HG03457 (cell line): ENCODE data around the gene CACNA1C.

Experiments used
- ATAC-seq: cut with Tn5 transposase; IDR thresholded peaks from one replicate; pipeline ENCODE4 v1.9.1; 2021; ENCODE audit warnings: moderate number of reproducible peaks; ENCODE audit not compliant: unreplicated experiment

CACNA1C gene

GRCh38 chr12:2403221-2403976 lies 350.6 kb downstream of the CACNA1C start:
- ATAC-seq = no peak

GRCh38 chr12:2405039-2405438 lies 352.3 kb downstream of the CACNA1C start:
- ATAC-seq = no peak

DNA sequence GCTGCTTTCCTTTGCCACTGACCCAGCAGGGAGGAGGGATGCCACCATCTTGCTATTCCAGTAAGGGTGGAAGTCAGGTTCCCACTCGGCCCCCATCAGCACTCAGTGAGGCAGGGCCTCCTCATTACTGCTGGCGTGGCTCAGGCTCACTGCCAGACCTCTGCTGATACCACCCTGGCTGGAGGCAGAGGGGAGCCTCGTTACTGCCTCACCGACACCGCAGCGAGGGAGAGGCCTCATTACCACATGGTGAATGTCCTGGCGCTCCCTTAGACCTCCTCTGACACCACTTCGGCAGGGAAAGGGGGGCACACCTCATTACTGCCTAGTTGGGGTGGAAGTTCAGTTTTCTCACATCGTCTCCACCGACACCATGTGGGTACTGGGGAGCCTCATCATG lies 354.1 kb downstream of the CACNA1C start:
- no peak for ATAC-seq

GRCh38 chr12:2408262-2408661 lies 355.5 kb downstream of the CACNA1C start:
- no peak for ATAC-seq

DNA sequence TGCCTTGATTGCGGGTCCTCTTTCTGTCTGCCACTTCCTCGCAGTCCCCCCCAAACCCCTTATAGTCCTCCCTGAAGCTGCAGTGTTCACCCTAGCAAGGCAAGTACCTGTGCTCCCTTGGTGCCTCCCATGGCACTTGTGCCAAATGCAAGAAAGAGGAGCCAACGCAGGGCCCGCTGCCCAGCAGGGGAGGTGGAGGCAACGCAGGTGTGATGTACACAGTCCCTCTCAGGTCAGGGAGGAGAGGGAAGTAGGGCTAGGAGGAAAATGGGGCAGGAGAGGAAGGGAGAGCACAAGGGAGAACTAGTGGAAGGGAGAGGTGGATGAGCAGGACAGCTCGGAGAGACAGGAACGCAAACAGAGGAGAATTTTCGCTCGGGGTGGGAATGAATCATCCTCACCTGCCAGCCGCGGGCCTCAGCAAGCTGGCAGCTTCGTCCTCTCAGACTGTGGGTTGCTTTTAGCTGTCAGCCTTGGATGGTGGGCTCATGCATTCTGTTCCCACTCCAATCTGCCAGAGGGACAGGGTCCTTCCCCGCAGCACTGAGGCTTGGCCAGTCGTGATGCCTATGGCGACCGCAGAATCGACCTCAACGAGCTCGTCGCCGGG lies 357.0 kb downstream of the CACNA1C start:
- ATAC-seq = no peak

- ATAC-seq = no peak
Measured at GRCh38 chr12:2410496-2410895, 357.7 kb downstream of the CACNA1C start.

DNA sequence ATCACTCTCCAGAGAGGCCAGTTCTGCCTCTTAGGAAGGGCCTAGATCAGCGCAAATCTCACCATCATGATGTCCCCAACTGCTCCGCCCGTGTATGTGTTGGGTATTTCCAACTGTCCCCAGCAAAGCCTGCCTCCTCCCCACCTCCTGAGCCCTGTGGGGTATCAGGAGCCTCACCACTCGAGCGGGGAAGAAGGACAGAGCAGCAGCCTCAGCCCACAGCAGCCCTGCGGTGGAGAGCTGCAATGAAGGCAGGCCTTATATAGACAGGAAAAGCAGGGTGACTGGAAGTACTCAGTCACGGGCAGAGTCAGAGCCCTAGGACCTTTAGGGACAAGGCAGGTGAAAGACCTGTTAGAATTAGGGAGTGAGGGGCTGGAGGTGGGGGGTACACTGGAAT lies 358.2 kb downstream of the CACNA1C start:
- ATAC-seq = no peak

GRCh38 chr12:2411616-2412304 lies 359.0 kb downstream of the CACNA1C start:
- no peak for ATAC-seq

GRCh38 chr12:2412305-2412643 lies 359.5 kb downstream of the CACNA1C start:
- ATAC-seq = no peak

GRCh38 chr12:2413301-2413700 lies 360.5 kb downstream of the CACNA1C start:
- no peak for ATAC-seq

DNA sequence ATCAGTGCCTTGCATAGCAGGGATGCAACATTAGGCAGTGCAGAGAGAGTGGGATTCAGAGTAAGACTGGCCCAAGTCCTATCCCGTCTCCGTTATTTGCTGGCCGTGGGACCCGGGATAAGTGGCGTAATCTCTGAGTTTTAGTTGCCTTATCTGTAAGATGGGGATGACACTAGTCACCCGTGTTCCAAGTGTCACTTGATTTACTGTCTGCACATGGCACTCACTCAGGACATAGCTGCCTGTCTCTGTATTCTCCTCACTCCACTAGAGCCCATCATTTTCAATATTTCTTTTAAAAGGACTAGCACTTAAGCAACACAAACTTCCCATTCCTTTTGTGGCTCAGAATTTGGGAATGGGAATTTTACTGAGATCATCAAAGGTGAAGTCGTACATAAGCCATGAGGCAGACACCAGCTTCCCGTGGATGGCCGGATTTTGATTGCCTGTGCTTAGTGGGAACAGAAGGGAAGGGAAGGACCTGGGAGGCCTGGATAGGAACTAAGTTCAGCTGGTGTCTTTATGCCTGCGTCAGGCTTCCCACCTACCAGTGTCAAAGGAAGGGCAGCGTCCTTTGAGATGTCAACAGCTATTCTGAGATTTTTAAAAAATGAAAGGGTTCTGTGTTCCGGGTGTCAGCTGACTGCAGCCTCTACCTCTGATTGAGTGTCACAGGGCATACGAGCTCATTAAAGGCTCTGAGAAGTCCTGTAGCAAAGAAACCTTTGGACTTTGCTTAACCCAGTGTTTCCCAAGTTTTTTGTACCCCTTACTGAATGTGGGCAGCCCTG lies 361.4 kb downstream of the CACNA1C start:
- ATAC-seq = no peak

GRCh38 chr12:2414810-2415567 lies 362.2 kb downstream of the CACNA1C start:
- ATAC-seq = no peak

GRCh38 chr12:2415568-2415944 lies 362.8 kb downstream of the CACNA1C start:
- ATAC-seq = no peak

DNA sequence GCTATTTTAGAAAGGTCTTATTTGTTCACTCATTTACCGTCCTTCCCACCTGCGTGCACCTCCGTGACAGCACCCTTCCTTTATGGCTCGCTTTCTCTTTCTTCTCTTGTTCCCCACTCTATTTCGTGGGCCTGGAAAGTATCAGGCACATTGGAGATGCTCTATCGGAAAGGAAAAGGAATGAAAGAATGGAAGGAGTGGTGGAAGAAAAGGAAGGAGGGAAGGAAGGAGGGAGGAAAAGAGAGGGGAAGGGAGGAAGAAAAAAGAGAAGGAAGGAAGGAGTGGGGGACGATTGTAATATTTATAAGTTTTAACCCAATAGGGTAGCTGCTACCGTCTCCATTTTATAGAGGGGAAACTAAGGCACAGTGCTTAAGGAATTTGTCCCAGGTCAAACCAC lies 363.4 kb downstream of the CACNA1C start:
- no peak for ATAC-seq

- no peak for ATAC-seq
Measured at GRCh38 chr12:2417481-2418160, 364.8 kb downstream of the CACNA1C start.

GRCh38 chr12:2418579-2418978 lies 365.8 kb downstream of the CACNA1C start:
- ATAC-seq = no peak

- ATAC-seq = no peak
Measured at GRCh38 chr12:2422591-2422990, 369.8 kb downstream of the CACNA1C start.

GRCh38 chr12:2429032-2429431 lies 376.2 kb downstream of the CACNA1C start:
- ATAC-seq = no peak

DNA sequence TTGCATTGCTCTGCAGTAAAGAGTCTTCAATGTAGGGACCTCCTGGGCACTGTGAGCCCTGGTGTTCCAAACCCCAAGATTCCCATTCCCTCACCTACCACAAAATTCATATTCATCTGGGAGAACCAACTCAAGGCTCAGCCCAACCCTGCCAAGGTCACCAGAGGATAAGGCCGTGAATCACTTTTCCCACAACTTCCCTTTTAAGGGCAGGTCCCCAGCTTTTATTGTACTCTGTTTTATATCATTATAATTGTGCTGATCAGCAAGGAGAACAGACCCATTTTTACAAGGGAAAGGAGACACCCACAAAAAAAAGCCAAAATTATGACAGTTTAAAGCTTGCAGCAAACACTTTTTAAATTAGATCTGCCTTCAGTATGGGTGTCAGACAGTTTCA lies 379.0 kb downstream of the CACNA1C start:
- no peak for ATAC-seq

DNA sequence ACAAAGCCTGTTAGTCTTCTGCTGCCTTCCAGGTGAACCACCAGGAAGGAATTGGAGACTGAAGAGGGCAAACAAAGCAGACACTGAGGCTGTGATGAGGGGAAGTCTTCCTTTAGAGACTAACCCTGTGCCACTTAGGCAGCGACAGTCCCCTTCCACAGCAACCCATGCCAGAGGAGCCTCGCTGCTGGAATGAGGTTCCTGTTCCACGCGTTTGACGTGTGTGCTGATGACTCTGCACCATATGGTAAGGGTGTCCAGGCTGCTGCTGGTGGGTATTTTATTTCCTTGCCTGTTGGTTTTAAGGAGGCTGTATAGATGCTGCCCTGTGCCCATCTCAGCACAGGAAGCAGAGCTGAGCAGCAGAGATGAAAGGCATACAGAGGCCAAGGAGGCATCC lies 380.1 kb downstream of the CACNA1C start:
- ATAC-seq = no peak
